Memory B cell (primary cell): ENCODE measurements around the gene BARHL2.

Source experiments
- ATAC-seq: fragments of 150-1000 bp; cut with Tn5 transposase; 2 replicates; pipeline ENCODE4 v1.10.0; 2021; ENCODE audit warnings: low read depth, mild to moderate bottlenecking, moderate library complexity
- DNase-seq, 2 donors: peaks; one replicate each; pipeline ENCODE4 v3.0.0; 2022; ENCODE audit warnings: low spot score in 2 of 2
- H3K27ac Mint-ChIP-seq: one replicate; pipeline ENCODE4 v1.8.0; 2022; ENCODE audit warnings: mild to moderate bottlenecking, moderate library complexity, mixed read lengths
- H3K27me3 Mint-ChIP-seq: one replicate; pipeline ENCODE4 v1.8.0; 2022; ENCODE audit warnings: mixed read lengths
- H3K36me3 Mint-ChIP-seq: one replicate; pipeline ENCODE4 v1.8.0; 2022; ENCODE audit warnings: mild to moderate bottlenecking, mixed read lengths
- H3K4me1 Mint-ChIP-seq: one replicate; pipeline ENCODE4 v1.8.0; 2022; ENCODE audit warnings: mixed read lengths
- H3K4me3 Mint-ChIP-seq: one replicate; pipeline ENCODE4 v1.8.0; 2022; ENCODE audit warnings: mild to moderate bottlenecking, moderate library complexity, mixed read lengths
- H3K9me3 Mint-ChIP-seq: one replicate; pipeline ENCODE4 v1.8.0; 2022; ENCODE audit warnings: mixed read lengths

The BARHL2 gene

DNA sequence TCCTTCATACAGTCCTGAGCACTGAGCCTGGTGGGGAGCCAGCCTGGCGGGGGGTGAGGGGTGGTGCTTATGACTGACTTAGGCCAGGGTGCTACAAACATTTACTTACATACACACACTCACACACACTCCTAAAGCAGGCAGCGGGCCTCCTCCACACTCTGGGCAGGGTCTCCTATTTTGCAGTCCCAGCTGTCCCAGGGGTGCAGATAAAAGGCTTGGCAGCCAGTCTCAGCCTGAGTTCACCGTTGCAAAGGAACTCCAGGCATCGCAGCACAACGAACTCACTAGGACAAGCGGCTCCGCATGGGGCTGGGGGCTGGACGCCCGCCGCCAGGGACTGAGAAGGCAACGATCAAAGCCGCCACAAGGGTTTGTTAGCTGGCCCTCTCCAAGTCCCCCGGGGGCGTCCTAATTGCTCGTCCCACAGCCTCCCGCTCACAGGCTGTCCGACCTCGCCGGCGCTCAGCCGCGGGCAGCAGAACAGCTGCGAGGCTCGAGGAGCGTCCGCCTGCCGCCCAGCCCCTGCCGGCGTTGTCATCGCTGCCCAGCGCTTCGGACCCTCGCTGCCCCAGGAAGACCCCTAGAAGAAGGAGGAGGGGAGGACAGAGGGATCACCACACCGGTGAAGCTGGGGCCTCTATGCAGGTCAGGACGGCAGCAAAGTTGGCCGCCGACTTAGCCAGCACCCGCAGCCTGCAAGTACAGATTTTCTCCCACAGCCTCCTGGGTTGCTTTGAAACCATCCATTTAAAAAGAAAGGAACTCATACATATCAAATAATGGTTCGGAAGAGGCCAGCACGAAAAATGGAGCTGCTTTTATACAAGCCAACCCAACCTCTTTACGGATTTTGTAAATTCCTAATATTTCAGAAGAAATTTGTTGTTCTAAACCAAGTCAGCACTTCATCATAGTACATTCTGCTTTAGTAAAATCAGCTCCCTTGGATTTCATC, 6.2 kb downstream of the BARHL2 start:
- peaks cover 34% of the 10 kb centered on the region for H3K27me3 Mint-ChIP-seq
- peaks cover 5% of the 10 kb centered on the region for H3K4me1 Mint-ChIP-seq
- no peaks in the 10 kb centered on the region for H3K36me3 Mint-ChIP-seq
- DNase-seq (peak in 1 of 2 donors; percentile 11), ATAC-seq (no peak)
- no peak overlapping the region for H3K4me3 Mint-ChIP-seq
- H3K9me3 Mint-ChIP-seq = peaks cover 1% of the 10 kb centered on the region
- no peak overlapping the region for H3K27ac Mint-ChIP-seq

DNA sequence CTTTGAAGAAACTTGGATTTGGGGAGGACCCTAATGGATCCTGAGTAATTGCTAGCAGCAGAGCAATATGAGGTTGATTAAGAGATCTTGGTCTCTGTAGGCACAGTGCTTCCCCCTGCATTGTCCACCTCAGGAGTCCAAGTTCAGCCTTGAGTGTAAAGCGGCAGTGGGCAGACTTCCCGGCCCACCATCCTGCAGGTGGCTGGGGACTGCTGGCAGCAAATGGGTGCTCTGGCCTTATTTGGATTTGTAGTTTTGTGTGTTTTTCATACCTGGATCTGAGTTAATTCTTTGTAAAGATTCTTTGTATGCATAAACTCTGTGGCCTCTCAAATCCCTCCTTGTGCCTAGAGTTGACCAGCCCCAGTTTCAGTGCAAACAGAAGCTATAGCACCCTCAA, 7.6 kb downstream of the BARHL2 start:
- ATAC-seq (no peak), DNase-seq (no peak)
- peaks cover 6% of the 10 kb centered on the region for H3K4me1 Mint-ChIP-seq
- H3K36me3 Mint-ChIP-seq = no peaks in the 10 kb centered on the region
- peaks cover 1% of the 10 kb centered on the region for H3K9me3 Mint-ChIP-seq
- no peak overlapping the region for H3K27ac Mint-ChIP-seq
- H3K4me3 Mint-ChIP-seq = no peak overlapping the region
- H3K27me3 Mint-ChIP-seq = peaks cover 34% of the 10 kb centered on the region

DNA sequence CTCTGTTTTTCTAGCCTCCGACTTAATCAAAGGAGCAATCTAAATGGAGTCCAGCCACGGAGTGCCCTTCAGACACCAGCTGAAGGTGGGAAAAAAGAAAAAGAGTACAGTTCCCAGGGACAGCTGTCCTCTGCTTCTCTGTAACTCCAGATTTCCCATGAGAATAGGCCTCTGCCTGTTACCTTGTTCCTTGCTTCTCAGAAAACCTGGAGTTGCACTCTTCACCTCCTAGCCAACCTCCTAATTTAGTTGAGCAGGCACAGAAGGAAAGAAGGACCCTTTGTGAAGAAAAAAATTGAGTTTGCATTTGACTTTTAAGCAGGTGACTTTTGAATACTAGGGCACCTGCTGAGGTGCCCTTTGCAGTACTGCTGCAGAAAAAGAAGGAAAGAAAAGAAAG, 8.3 kb downstream of the BARHL2 start:
- no peak for ATAC-seq
- DNase-seq = no peak
- Mint-ChIP-seq H3K27ac (no peak overlapping the region), H3K36me3 (no peaks in the 10 kb centered on the region), H3K27me3 (peaks cover 33% of the 10 kb centered on the region), H3K9me3 (peaks cover 1% of the 10 kb centered on the region), H3K4me1 (peaks cover 6% of the 10 kb centered on the region), H3K4me3 (no peak overlapping the region)

DNA sequence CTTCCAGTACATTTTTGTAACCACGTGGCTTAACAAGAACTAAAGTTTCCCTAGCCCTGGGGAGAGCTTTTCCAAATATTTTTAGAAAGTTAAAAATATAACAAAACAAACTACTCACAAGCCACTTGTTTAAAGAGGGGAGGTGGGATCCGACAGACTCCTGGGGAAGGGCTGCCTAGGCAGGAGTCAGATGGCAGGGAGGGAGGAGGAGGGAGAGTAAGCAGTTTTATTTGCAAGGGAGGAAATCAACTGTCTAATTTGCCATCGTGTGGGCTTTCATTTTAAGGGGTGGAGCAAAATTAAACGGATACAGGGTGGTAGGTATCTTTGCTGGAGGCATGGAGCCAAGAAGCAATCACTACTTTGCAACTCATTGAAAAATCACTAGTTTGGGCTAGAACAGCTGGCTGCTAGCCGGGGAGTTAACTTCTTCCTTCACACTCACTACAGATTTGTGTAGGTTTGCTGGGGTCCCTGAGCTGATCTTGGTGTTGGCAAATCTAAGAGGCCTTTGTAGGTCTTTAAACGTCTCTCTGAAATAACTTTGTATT, 8.8 kb downstream of the BARHL2 start:
- DNase-seq (no peak), ATAC-seq (no peak)
- Mint-ChIP-seq H3K36me3 (no peaks in the 10 kb centered on the region), H3K9me3 (peaks cover 1% of the 10 kb centered on the region), H3K27ac (no peak overlapping the region), H3K4me3 (no peak overlapping the region), H3K27me3 (peaks cover 31% of the 10 kb centered on the region), H3K4me1 (peaks cover 4% of the 10 kb centered on the region)

DNA sequence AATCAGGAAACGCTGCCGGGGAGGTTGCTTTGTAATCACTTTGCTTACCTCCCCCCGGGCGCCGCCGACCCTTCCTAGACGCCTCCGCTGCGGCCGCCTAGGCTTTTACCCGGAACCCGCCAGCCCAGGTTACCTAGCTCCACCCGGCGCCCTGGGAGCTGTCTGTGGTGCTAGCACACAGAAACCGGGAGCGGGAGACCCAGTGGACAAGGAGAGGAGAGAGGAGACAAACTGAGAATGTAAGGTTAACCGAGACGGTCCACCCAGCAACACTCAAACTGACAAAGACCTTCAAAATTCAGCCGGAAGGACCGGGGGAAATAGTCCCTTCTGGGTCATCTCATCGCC, 9.8 kb downstream of the BARHL2 start:
- no peak for ATAC-seq
- no peaks in the 10 kb centered on the region for H3K36me3 Mint-ChIP-seq
- H3K4me3 Mint-ChIP-seq = no peak overlapping the region
- peaks cover 4% of the 10 kb centered on the region for H3K4me1 Mint-ChIP-seq
- peaks cover 1% of the 10 kb centered on the region for H3K9me3 Mint-ChIP-seq
- DNase-seq = peak in 1 of 2 donors; percentile 16
- H3K27ac Mint-ChIP-seq = no peak overlapping the region
- H3K27me3 Mint-ChIP-seq = peaks cover 28% of the 10 kb centered on the region

DNA sequence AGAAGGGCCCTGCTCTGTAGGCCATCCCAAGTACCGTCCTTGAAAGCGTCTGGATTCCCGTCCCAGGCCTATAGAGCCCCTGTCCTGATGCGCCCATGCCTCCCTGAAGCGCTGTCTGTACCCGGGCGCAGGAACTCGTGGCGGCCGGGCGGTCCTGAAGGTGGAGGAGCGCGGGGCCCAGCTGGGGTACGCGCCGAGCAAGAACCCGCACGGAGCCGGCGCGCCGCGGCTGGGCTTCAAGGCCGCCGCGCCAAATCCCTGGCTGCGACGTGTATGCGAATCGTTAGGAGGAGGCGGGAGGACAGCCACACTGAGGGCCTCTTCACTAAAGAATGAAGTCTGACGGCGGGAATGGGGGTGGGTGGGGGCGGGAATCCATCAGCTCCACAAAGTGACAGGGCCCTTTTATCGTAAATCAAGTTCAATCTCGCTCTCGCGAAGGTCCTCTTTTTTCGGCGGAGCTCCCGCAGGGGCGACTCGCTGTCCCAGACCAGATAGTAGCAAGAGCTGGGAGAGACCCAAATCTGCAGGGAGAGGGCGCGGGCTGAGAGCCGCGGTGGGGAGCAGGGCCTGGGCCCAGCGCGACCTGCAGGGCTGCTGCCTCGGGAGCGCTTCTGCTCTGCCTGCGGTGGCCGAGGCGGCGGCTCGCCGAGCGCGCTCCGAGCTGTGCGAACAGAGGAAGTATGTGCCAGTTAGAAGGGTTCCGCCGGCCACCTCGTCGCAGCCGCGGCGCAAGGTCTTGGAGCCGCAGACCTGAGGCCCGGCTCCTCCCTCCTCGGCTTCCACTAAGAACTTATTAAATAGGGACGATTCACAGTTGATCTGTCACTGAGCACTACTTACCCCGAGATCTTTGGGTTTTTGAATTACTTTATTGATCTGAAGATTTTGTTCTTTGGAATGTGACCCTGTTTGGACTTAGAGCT, 10.4 kb downstream of the BARHL2 start:
- peak; percentile 29 for ATAC-seq
- Mint-ChIP-seq H3K36me3 (no peaks in the 10 kb centered on the region), H3K4me1 (peaks cover 4% of the 10 kb centered on the region), H3K4me3 (no peak overlapping the region), H3K27me3 (peaks cover 26% of the 10 kb centered on the region), H3K9me3 (peaks cover 1% of the 10 kb centered on the region), H3K27ac (peak overlapping the region; percentile 42)
- DNase-seq = peak in 1 of 2 donors; percentile 27

DNA sequence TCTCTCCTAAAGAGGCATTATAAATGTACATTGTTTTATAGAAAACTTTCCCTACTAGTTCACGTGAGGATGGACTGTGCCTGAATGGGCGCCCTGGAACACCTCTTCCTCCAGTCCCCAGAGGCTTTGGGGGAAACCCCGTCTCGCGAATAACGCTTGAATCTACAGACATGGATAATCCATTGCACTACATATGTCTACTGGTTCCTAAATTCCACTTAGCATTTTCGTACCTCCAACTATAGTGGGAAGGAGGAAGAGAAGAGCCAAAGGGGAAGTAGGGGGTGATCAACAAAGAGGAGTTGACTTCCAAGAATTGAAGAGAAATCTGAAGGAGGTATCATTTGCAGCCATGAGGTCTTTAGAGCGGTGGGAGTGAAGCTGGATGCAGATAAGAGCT, 11.1 kb downstream of the BARHL2 start:
- Mint-ChIP-seq H3K9me3 (peaks cover 1% of the 10 kb centered on the region), H3K27ac (peak overlapping the region; percentile 42)

DNA sequence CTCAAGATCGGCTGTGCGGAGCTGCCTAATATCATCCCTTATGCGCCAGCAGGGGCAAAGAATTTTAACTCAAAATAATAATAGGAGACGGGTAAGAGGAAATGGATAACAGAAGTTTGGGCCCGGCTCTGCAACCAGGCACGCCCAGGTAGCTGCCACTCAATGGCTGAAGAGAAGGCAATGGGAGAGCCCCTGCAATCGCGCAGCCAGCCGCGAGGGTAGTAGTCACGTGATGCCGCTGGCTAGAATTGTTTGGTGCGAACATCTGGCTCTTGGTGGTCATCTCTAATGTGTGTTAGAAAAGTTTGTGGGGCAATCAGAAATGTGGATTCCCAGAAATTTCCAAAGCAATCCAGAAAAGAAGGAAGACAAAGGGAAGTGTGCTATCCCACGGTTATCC, 12.3 kb downstream of the BARHL2 start:
- DNase-seq (no peak), ATAC-seq (no peak)
- H3K4me3 Mint-ChIP-seq = no peak overlapping the region
- no peak overlapping the region for H3K27ac Mint-ChIP-seq
- H3K9me3 Mint-ChIP-seq = peaks cover 1% of the 10 kb centered on the region
- no peaks in the 10 kb centered on the region for H3K36me3 Mint-ChIP-seq
- H3K27me3 Mint-ChIP-seq = peaks cover 22% of the 10 kb centered on the region
- H3K4me1 Mint-ChIP-seq = peaks cover 4% of the 10 kb centered on the region

More for the DNA sequence above, 11.1 kb downstream of the BARHL2 start:
- H3K4me1 Mint-ChIP-seq = peaks cover 4% of the 10 kb centered on the region
- H3K36me3 Mint-ChIP-seq = no peaks in the 10 kb centered on the region
- ATAC-seq (no peak), DNase-seq (no peak)
- peaks cover 28% of the 10 kb centered on the region for H3K27me3 Mint-ChIP-seq
- no peak overlapping the region for H3K4me3 Mint-ChIP-seq

DNA sequence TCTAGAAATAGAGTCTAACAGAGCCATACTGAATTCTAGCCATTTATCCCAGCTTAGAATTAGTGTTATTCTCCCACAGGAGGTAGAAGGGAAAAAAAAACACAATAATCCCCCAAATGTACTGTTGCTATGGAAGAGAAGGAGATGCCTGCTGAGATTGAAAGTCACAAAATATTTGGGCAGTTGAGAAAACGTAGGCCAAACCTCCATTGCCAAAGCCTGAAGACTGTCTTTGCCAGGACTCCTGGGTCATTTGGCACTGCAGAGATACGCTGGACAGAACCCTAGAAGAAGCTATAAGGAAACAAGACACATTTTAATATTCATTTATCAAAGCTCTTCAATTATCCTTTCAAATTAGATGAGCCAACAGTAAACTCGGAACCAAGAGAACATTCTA, 22.3 kb downstream of the BARHL2 start:
- H3K9me3 Mint-ChIP-seq = no peaks in the 10 kb centered on the region
- H3K36me3 Mint-ChIP-seq = no peaks in the 10 kb centered on the region

DNA sequence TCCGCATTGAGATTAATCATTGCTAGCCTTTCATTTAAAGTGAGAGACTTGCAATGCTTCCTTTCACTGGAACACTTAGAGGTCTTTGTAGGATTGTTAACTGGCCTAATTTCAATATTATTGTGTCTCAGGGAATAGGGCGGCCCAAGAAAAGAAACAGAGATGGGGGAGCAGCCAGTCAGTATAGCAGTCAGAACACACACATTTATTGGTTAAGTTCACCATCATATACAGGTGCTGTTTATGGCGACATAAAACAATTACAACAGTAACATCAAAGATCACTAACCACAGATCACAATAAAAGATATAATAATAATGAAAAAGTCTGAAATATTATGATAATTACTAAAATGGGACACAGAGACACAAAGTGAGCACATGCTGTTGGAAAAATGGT, 29.4 kb downstream of the BARHL2 start:
- ATAC-seq = no peak
- Mint-ChIP-seq H3K4me1 (no peaks in the 10 kb centered on the region), H3K27ac (no peak overlapping the region), H3K9me3 (no peaks in the 10 kb centered on the region), H3K4me3 (no peak overlapping the region), H3K36me3 (no peaks in the 10 kb centered on the region), H3K27me3 (peaks cover 5% of the 10 kb centered on the region)
- no peak for DNase-seq

More for the DNA sequence above, 22.3 kb downstream of the BARHL2 start:
- DNase-seq (no peak), ATAC-seq (no peak)
- H3K27ac Mint-ChIP-seq = no peak overlapping the region
- no peaks in the 10 kb centered on the region for H3K4me1 Mint-ChIP-seq
- H3K4me3 Mint-ChIP-seq = no peak overlapping the region
- peaks cover 1% of the 10 kb centered on the region for H3K27me3 Mint-ChIP-seq

DNA sequence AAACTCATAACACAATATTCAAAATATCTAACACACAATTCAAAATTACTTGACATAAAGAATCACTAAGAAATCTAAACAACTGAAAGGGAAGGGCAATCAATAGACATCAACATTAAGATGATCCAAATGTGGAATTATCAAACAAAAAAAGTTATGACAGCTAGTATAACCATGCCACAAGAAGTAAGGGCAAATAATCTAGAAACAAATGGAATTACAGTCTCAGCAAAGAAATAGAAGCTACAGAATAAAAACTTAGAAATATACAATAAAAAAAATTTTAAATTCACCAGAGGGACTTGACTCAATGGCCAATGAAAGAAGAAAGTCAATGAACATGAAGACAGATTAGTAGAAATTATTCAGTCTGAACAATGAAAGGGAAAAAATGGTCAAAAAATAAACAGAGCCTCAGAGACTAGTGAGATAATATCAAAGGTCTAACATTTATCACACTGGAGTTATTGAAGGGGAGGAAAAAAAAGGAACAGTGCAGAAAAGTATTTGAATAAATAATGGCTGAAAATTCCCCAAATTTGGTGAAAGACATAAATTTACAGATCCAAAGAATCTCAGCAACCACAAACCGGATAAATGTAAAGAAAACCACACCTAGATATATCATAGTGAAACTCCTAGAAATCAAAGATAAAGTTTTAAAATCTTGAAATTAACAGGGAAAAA, 41.8 kb downstream of the BARHL2 start:
- Mint-ChIP-seq H3K4me3 (no peak overlapping the region), H3K4me1 (no peaks in the 10 kb centered on the region), H3K27me3 (peaks cover 2% of the 10 kb centered on the region), H3K27ac (no peak overlapping the region), H3K36me3 (peaks cover 3% of the 10 kb centered on the region), H3K9me3 (peaks cover 19% of the 10 kb centered on the region)
- ATAC-seq = no peak
- no peak for DNase-seq

DNA sequence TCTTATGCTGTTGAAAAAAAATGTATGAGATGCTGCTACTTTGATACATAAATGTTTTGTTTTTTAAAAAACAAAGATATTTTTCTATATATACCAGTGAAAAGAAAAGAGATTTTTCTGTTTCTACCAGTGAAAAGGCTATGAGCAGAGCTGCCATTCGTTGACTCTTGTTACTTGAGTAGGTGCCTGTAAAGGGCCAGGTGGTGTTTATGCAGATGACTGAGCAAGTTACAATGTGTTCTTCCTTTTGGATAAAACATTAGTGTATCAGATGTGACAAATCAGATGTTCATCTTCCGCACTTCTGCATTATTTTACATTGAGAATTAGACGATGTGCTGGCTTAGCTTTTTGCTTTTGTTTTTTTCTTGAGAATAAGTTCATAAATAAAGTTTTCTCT, 45.4 kb downstream of the BARHL2 start:
- Mint-ChIP-seq H3K9me3 (peaks cover 17% of the 10 kb centered on the region), H3K27me3 (peaks cover 2% of the 10 kb centered on the region), H3K4me3 (no peak overlapping the region), H3K36me3 (peaks cover 3% of the 10 kb centered on the region), H3K4me1 (no peaks in the 10 kb centered on the region), H3K27ac (no peak overlapping the region)
- DNase-seq (no peak), ATAC-seq (no peak)

DNA sequence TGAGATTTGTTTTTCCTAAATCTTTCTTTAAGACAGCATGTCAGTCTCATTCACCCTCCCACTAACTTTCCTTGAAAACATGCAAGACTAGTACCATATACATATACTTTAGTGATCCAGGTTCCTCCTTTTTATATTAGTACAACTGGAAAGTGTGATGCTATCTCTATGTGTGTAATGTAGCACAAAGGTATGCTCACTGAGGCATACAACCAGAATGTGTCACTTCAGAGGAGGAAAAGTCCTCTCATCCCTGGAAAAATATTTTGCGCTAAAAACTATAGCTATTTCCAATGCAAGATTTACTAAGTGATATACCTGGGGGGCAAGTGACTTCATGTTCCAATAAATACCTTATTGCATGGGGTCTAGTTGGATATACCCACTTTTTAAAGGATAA, 45.9 kb downstream of the BARHL2 start:
- H3K4me3 Mint-ChIP-seq = no peak overlapping the region
- H3K9me3 Mint-ChIP-seq = peaks cover 17% of the 10 kb centered on the region

More for the DNA sequence above, 45.9 kb downstream of the BARHL2 start:
- H3K4me1 Mint-ChIP-seq = no peaks in the 10 kb centered on the region
- DNase-seq (no peak), ATAC-seq (no peak)
- peaks cover 2% of the 10 kb centered on the region for H3K27me3 Mint-ChIP-seq
- H3K36me3 Mint-ChIP-seq = peaks cover 3% of the 10 kb centered on the region
- H3K27ac Mint-ChIP-seq = no peak overlapping the region
